Astrocyte (in vitro differentiated cells and primary cell): Measurements from ENCODE around the gene TMEM130.

ENCODE experiments used
- CTCF ChIP-seq: IDR thresholded peaks from 2 replicates; pipeline ENCODE4 v1.5.1; 2011; ENCODE audit warnings: low read depth, mild to moderate bottlenecking, inconsistent platforms, low read length, moderate library complexity; ENCODE audit not compliant: insufficient read depth
- EZH2 ChIP-seq: IDR thresholded peaks from 2 replicates; pipeline ENCODE4 v1.6.1; 2012; ENCODE audit warnings: mild to moderate bottlenecking, low read length, inconsistent platforms; ENCODE audit not compliant: insufficient read depth

GRCh38 chr7:98797150-98797549 lies 72.7 kb downstream of the TMEM130 start:
- TF ChIP-seq CTCF: no peak
- TF ChIP-seq EZH2: no peak
